Activated CD4-positive, alpha-beta T cell treated with anti-CD3 and anti-CD28 coated beads, Interleukin-2, amount 10 ng/mL, durations not matched to agents 7 days and 5 days (primary cell): Measurements from ENCODE around the gene SKP2. TPM values are rescaled to one million over a fixed set of nuclear protein-coding genes. Genes with fewer than 3 reads are reported as not detected.

Experiments used
- CTCF ChIA-PET: fragments of 350-600 bp; sonication (Branson Sonifier 250); formaldehyde crosslinking; loops from one replicate; lab custom pipeline; 2021; ENCODE audit warnings: antibody characterized with exemption; lab: Charles Lee
- POLR2A ChIA-PET: fragments of 350-600 bp; sonication (Branson Sonifier 250); formaldehyde crosslinking; loops from one replicate; lab custom pipeline; 2021; ENCODE audit warnings: antibody characterized with exemption; lab: Charles Lee
- DNase-seq: peaks from one replicate; pipeline ENCODE4 v3.0.0-alpha.2; 2020
- H3K27ac Mint-ChIP-seq: one replicate; pipeline ENCODE4 v1.8.0; 2021; ENCODE audit warnings: mild to moderate bottlenecking, moderate library complexity, mixed read lengths
- H3K27me3 Mint-ChIP-seq: one replicate; pipeline ENCODE4 v1.8.0; 2021; ENCODE audit warnings: mixed read lengths
- H3K36me3 Mint-ChIP-seq: one replicate; pipeline ENCODE4 v1.8.0; 2021; ENCODE audit warnings: low read depth, mixed read lengths
- H3K4me1 Mint-ChIP-seq: one replicate; pipeline ENCODE4 v1.8.0; 2021; ENCODE audit warnings: mixed read lengths
- H3K4me3 Mint-ChIP-seq: one replicate; pipeline ENCODE4 v1.8.0; 2021; ENCODE audit warnings: mild to moderate bottlenecking, moderate library complexity, mixed read lengths
- H3K9me3 Mint-ChIP-seq: one replicate; pipeline ENCODE4 v1.8.0; 2021; ENCODE audit warnings: mixed read lengths
- total RNA-seq, 2 experiments: library from RNA; stranded (reverse); gene quantifications; one replicate each; pipeline ENCODE4 v1.2.3, GENCODE V29; 2021

Gene SKP2
- total RNA-seq, 2 experiments from 2014 or later = 43.1 to 43.9 TPM

- ChIA-PET CTCF (no interaction called here), POLR2A (no interaction called here)
- peaks cover 22% of the 10 kb centered on the region for H3K4me1 Mint-ChIP-seq
- DNase-seq = no peak
- no peak overlapping the region for H3K27ac Mint-ChIP-seq
- H3K36me3 Mint-ChIP-seq = peaks cover 12% of the 10 kb centered on the region
- no peaks in the 10 kb centered on the region for H3K9me3 Mint-ChIP-seq
- H3K27me3 Mint-ChIP-seq = no peaks in the 10 kb centered on the region
- no peak overlapping the region for H3K4me3 Mint-ChIP-seq
Observed at GRCh38 chr5:36146390-36146789, 5.5 kb upstream of the SKP2 start.

- H3K4me3 Mint-ChIP-seq = no peak overlapping the region
- ChIA-PET POLR2A (no interaction called here), CTCF (no interaction called here)
- DNase-seq = no peak
- H3K36me3 Mint-ChIP-seq = peaks cover 14% of the 10 kb centered on the region
- H3K27ac Mint-ChIP-seq = no peak overlapping the region
- H3K4me1 Mint-ChIP-seq = peaks cover 25% of the 10 kb centered on the region
- H3K27me3 Mint-ChIP-seq = no peaks in the 10 kb centered on the region
- H3K9me3 Mint-ChIP-seq = no peaks in the 10 kb centered on the region
Observed at GRCh38 chr5:36147681-36148080, 4.2 kb upstream of the SKP2 start.

- Mint-ChIP-seq H3K4me3 (peak overlapping the region; percentile 95), H3K36me3 (peaks cover 33% of the 10 kb centered on the region), H3K4me1 (peaks cover 51% of the 10 kb centered on the region), H3K27ac (peak overlapping the region; percentile 92), H3K9me3 (no peaks in the 10 kb centered on the region), H3K27me3 (no peaks in the 10 kb centered on the region)
- ChIA-PET POLR2A (interaction anchor here (0.6 to 1.1 kb wide), 5 partner anchors 10 to 526 kb away, joined by 3 to 7 read pairs (median 3); partner anchors contain the start of gene NADK2), CTCF (interaction anchor here (0.8 to 1.7 kb wide), 6 partner anchors 11 to 540 kb away, joined by 3 to 5 read pairs (median 3); partner anchors contain the start of gene NADK2)
- DNase-seq = peak; percentile 63
Observed at GRCh38 chr5:36150676-36151433, 1.1 kb upstream of the SKP2 start.

- H3K27me3 Mint-ChIP-seq = no peaks in the 10 kb centered on the region
- no peaks in the 10 kb centered on the region for H3K9me3 Mint-ChIP-seq
- ChIA-PET CTCF (interaction anchor here (1.1 to 1.7 kb wide), 2 partner anchors 11 to 538 kb away, joined by 3 to 4 read pairs; no protein-coding TSS in a partner anchor), POLR2A (interaction anchor here (1.1 kb wide), 1 partner anchor 89 kb away, joined by 3 read pairs; the partner anchor contains the start of gene NADK2)
- DNase-seq = no peak
- peaks cover 48% of the 10 kb centered on the region for H3K36me3 Mint-ChIP-seq
- H3K4me3 Mint-ChIP-seq = peak overlapping the region; percentile 95
- H3K4me1 Mint-ChIP-seq = peaks cover 65% of the 10 kb centered on the region
- H3K27ac Mint-ChIP-seq = peak overlapping the region; percentile 92
Observed at GRCh38 chr5:36152324-36153297, 700 bp downstream of the SKP2 start.

GRCh38 chr5:36153298-36153677 lies 1.4 kb downstream of the SKP2 start:
- H3K4me3 Mint-ChIP-seq = peak overlapping the region; percentile 95
- CTCF ChIA-PET = interaction anchor here (0.5 kb wide), 1 partner anchor 99 kb away, joined by 3 read pairs; no protein-coding TSS in a partner anchor
- no peaks in the 10 kb centered on the region for H3K9me3 Mint-ChIP-seq
- H3K27ac Mint-ChIP-seq = peak overlapping the region; percentile 7
- POLR2A ChIA-PET = no interaction called here
- H3K4me1 Mint-ChIP-seq = peaks cover 69% of the 10 kb centered on the region
- no peaks in the 10 kb centered on the region for H3K27me3 Mint-ChIP-seq
- DNase-seq = no peak
- H3K36me3 Mint-ChIP-seq = peaks cover 52% of the 10 kb centered on the region

- H3K9me3 Mint-ChIP-seq = no peaks in the 10 kb centered on the region
- no peaks in the 10 kb centered on the region for H3K27me3 Mint-ChIP-seq
- no peak for DNase-seq
- ChIA-PET CTCF (interaction anchor here (0.5 kb wide), 1 partner anchor 99 kb away, joined by 3 read pairs; no protein-coding TSS in a partner anchor), POLR2A (no interaction called here)
- H3K27ac Mint-ChIP-seq = peak overlapping the region; percentile 7
- peaks cover 70% of the 10 kb centered on the region for H3K4me1 Mint-ChIP-seq
- peak overlapping the region; percentile 95 for H3K4me3 Mint-ChIP-seq
- peaks cover 57% of the 10 kb centered on the region for H3K36me3 Mint-ChIP-seq
Observed at GRCh38 chr5:36153726-36154125, 1.8 kb downstream of the SKP2 start.

GRCh38 chr5:36155291-36155690 lies 3.4 kb downstream of the SKP2 start:
- no peak for DNase-seq
- CTCF ChIA-PET = interaction anchor here (1.1 to 1.3 kb wide), 2 partner anchors 10 to 82 kb away, joined by 3 to 5 read pairs; no protein-coding TSS in a partner anchor
- peaks cover 67% of the 10 kb centered on the region for H3K36me3 Mint-ChIP-seq
- no peak overlapping the region for H3K4me3 Mint-ChIP-seq
- H3K27me3 Mint-ChIP-seq = no peaks in the 10 kb centered on the region
- no peaks in the 10 kb centered on the region for H3K9me3 Mint-ChIP-seq
- peaks cover 72% of the 10 kb centered on the region for H3K4me1 Mint-ChIP-seq
- POLR2A ChIA-PET = no interaction called here
- H3K27ac Mint-ChIP-seq = no peak overlapping the region

GRCh38 chr5:36156121-36156601 lies 4.2 kb downstream of the SKP2 start:
- no peaks in the 10 kb centered on the region for H3K27me3 Mint-ChIP-seq
- POLR2A ChIA-PET = no interaction called here
- H3K4me3 Mint-ChIP-seq = no peak overlapping the region
- H3K36me3 Mint-ChIP-seq = peaks cover 67% of the 10 kb centered on the region
- H3K9me3 Mint-ChIP-seq = no peaks in the 10 kb centered on the region
- DNase-seq = no peak
- CTCF ChIA-PET = interaction anchor here (0.9 to 1.3 kb wide), 3 partner anchors 9 to 88 kb away, joined by 3 to 5 read pairs (median 3); no protein-coding TSS in a partner anchor
- H3K27ac Mint-ChIP-seq = no peak overlapping the region
- peaks cover 73% of the 10 kb centered on the region for H3K4me1 Mint-ChIP-seq

- no peak for DNase-seq
- Mint-ChIP-seq H3K9me3 (no peaks in the 10 kb centered on the region), H3K36me3 (peaks cover 71% of the 10 kb centered on the region), H3K27ac (no peak overlapping the region), H3K4me3 (no peak overlapping the region), H3K27me3 (no peaks in the 10 kb centered on the region), H3K4me1 (peaks cover 78% of the 10 kb centered on the region)
- ChIA-PET POLR2A (no interaction called here), CTCF (interaction anchor here (0.9 to 1.1 kb wide), 2 partner anchors 9 to 87 kb away, joined by 3 to 5 read pairs; no protein-coding TSS in a partner anchor)
Observed at GRCh38 chr5:36156619-36157018, 4.7 kb downstream of the SKP2 start.

- CTCF ChIA-PET = interaction anchor here (1.0 kb wide), 1 partner anchor 81 kb away, joined by 3 read pairs; no protein-coding TSS in a partner anchor
Observed at GRCh38 chr5:36158144-36158543, 6.2 kb downstream of the SKP2 start.

GRCh38 chr5:36160617-36161016 lies 8.7 kb downstream of the SKP2 start:
- Mint-ChIP-seq H3K27me3 (no peaks in the 10 kb centered on the region), H3K27ac (no peak overlapping the region), H3K4me1 (peaks cover 53% of the 10 kb centered on the region), H3K36me3 (peaks cover 71% of the 10 kb centered on the region), H3K4me3 (no peak overlapping the region), H3K9me3 (no peaks in the 10 kb centered on the region)
- CTCF ChIA-PET = interaction anchor here (1.5 kb wide), 1 partner anchor 17 kb away, joined by 3 read pairs; no protein-coding TSS in a partner anchor
- POLR2A ChIA-PET = no interaction called here
- no peak for DNase-seq

More at GRCh38 chr5:36158144-36158543, 6.2 kb downstream of the SKP2 start:
- Mint-ChIP-seq H3K27ac (no peak overlapping the region), H3K4me3 (no peak overlapping the region), H3K4me1 (peaks cover 73% of the 10 kb centered on the region), H3K27me3 (no peaks in the 10 kb centered on the region), H3K36me3 (peaks cover 80% of the 10 kb centered on the region), H3K9me3 (no peaks in the 10 kb centered on the region)
- POLR2A ChIA-PET = no interaction called here
- DNase-seq = no peak

- CTCF ChIA-PET = no interaction called here
- no peak for DNase-seq
- POLR2A ChIA-PET = interaction anchor here (0.8 kb wide), 1 partner anchor 11 kb away, joined by 7 read pairs; no protein-coding TSS in a partner anchor
- H3K36me3 Mint-ChIP-seq = peaks cover 66% of the 10 kb centered on the region
- no peaks in the 10 kb centered on the region for H3K9me3 Mint-ChIP-seq
- H3K4me1 Mint-ChIP-seq = peaks cover 46% of the 10 kb centered on the region
- H3K27ac Mint-ChIP-seq = no peak overlapping the region
- H3K4me3 Mint-ChIP-seq = no peak overlapping the region
- no peaks in the 10 kb centered on the region for H3K27me3 Mint-ChIP-seq
Observed at GRCh38 chr5:36161361-36161760, 9.4 kb downstream of the SKP2 start.
